HG02763 (cell line): ENCODE data around the gene OR2AE1.
"Not testable (repeated sequence)": the region's sequence is repeated elsewhere in the genome, so short reads cannot be mapped to it uniquely, and the experiment has no call there.

Source experiments
- ATAC-seq: cut with Tn5 transposase; IDR thresholded peaks from one replicate; pipeline ENCODE4 v1.9.1; 2021; ENCODE audit warnings: mild to moderate bottlenecking, moderate library complexity; ENCODE audit not compliant: unreplicated experiment

OR2AE1 gene

GRCh38 chr7:99876933-99877332 lies at the start of gene OR2AE1:
OR2AE1 (minus strand) TSS chr7:99877033; CDS start chr7:99877033, 0 bp downstream.
- no peak for ATAC-seq

- ATAC-seq = no peak
Observed at GRCh38 chr7:99926321-99926720, 49.5 kb upstream of the OR2AE1 start.

GRCh38 chr7:99923200-99923599 lies 46.4 kb upstream of the OR2AE1 start:
- ATAC-seq = no peak

- ATAC-seq = no peak
Observed at GRCh38 chr7:99920149-99920548, 43.3 kb upstream of the OR2AE1 start.

- no peak for ATAC-seq
Observed at GRCh38 chr7:99919814-99920112, 42.9 kb upstream of the OR2AE1 start.

GRCh38 chr7:99918959-99919813 lies 42.4 kb upstream of the OR2AE1 start, which contains the start of gene TRIM4:
TRIM4 (minus strand) TSS chr7:99919530; CDS start chr7:99919401, 129 bp downstream.
- ATAC-seq = peak; percentile 90

GRCh38 chr7:99910976-99911375 lies 34.1 kb upstream of the OR2AE1 start:
- ATAC-seq = no peak

GRCh38 chr7:99901581-99901980 lies 24.7 kb upstream of the OR2AE1 start:
- no peak for ATAC-seq

GRCh38 chr7:99899830-99900519 lies 23.1 kb upstream of the OR2AE1 start:
- ATAC-seq = no peak

GRCh38 chr7:99898836-99899235 lies 22.0 kb upstream of the OR2AE1 start:
- ATAC-seq = no peak

- no peak for ATAC-seq
Observed at GRCh38 chr7:99898023-99898357, 21.2 kb upstream of the OR2AE1 start.

- ATAC-seq = no peak
Observed at GRCh38 chr7:99897322-99898022, 20.6 kb upstream of the OR2AE1 start.

- ATAC-seq = no peak
Observed at GRCh38 chr7:99894738-99895137, 17.9 kb upstream of the OR2AE1 start.

- ATAC-seq = no peak
Observed at GRCh38 chr7:99893280-99893679, 16.4 kb upstream of the OR2AE1 start.

- ATAC-seq = not testable (repeated sequence)
Observed at GRCh38 chr7:99890348-99890747, 13.5 kb upstream of the OR2AE1 start.

- ATAC-seq = not testable (repeated sequence)
Observed at GRCh38 chr7:99888366-99888765, 11.5 kb upstream of the OR2AE1 start.

GRCh38 chr7:99881370-99881769 lies 4.5 kb upstream of the OR2AE1 start:
- ATAC-seq = no peak

- ATAC-seq = no peak
Observed at GRCh38 chr7:99876491-99876890, 342 bp downstream of the OR2AE1 start.

GRCh38 chr7:99868246-99868645 lies 8.6 kb downstream of the OR2AE1 start:
- no peak for ATAC-seq

- ATAC-seq = not testable (repeated sequence)
Observed at GRCh38 chr7:99867477-99867876, 9.4 kb downstream of the OR2AE1 start.

- ATAC-seq = no peak
Observed at GRCh38 chr7:99863847-99864440, 12.9 kb downstream of the OR2AE1 start.
